Calu3 (cell line): ENCODE results near the gene APLNR. TPM values are rescaled to one million over a fixed set of nuclear protein-coding genes. Genes with fewer than 3 reads are reported as not detected.
"Not testable (repeated sequence)": the region's sequence is repeated elsewhere in the genome, so short reads cannot be mapped to it uniquely, and the experiment has no call there.

ENCODE experiments used
- Bru-seq: library from RNA; stranded (reverse); fragments of 400-500 nt; gene quantifications from one replicate; lab custom pipeline; 2021; lab: Mats Ljungman, UMichigan
- BruChase-seq, 2 experiments: library from RNA; stranded (reverse); fragments of 400-500 nt; gene quantifications; one replicate each; lab custom pipeline; 2021; lab: Mats Ljungman, UMichigan
- BruUV-seq: library from RNA; stranded (reverse); fragments of 400-500 nt; replicated peaks from 2 replicates; lab custom pipeline; 2021; lab: Mats Ljungman, UMichigan
- CTCF ChIA-PET: fragments of 300-600 bp; sonication (Branson Sonifier 250); formaldehyde crosslinking; loops from one replicate; lab custom pipeline; 2022; ENCODE audit warnings: antibody characterized with exemption; lab: Charles Lee
- DNase-seq: peaks from one replicate; pipeline ENCODE4 v3.0.0; 2022
- H3K27ac Mint-ChIP-seq: one replicate; pipeline ENCODE4 v1.8.0; 2022; ENCODE audit warnings: mixed read lengths; ENCODE audit not compliant: unreplicated experiment
- H3K27me3 Mint-ChIP-seq: one replicate; pipeline ENCODE4 v1.8.0; 2022; ENCODE audit warnings: mixed read lengths; ENCODE audit not compliant: unreplicated experiment
- H3K36me3 Mint-ChIP-seq: one replicate; pipeline ENCODE4 v1.8.0; 2022; ENCODE audit warnings: mild to moderate bottlenecking, moderate library complexity, mixed read lengths; ENCODE audit not compliant: insufficient read depth, unreplicated experiment
- H3K4me1 Mint-ChIP-seq: one replicate; pipeline ENCODE4 v1.8.0; 2022; ENCODE audit warnings: mild to moderate bottlenecking, low read depth, mixed read lengths; ENCODE audit not compliant: unreplicated experiment
- H3K4me3 Mint-ChIP-seq: one replicate; pipeline ENCODE4 v1.8.0; 2022; ENCODE audit warnings: mild to moderate bottlenecking, low read depth, moderate library complexity, mixed read lengths; ENCODE audit not compliant: unreplicated experiment
- H3K9me3 Mint-ChIP-seq: one replicate; pipeline ENCODE4 v1.8.0; 2022; ENCODE audit warnings: low read depth, mixed read lengths; ENCODE audit not compliant: unreplicated experiment
- intact Hi-C: fragments of 100-400 bp; cut with micrococcal nuclease; formaldehyde crosslinking; loops from one replicate; pipeline ENCODE4 v1.10.0; 2022; ENCODE audit not compliant: unreplicated experiment
- long read RNA-seq: library from polyadenylated mRNA; stranded (forward); transcript quantifications from one replicate; pipeline ENCODE4 v2.0.0, GENCODE V29; 2022
- total RNA-seq: library from RNA; stranded (reverse); gene quantifications from 2 replicates; pipeline ENCODE4 v1.2.3, GENCODE V29; 2022
- TF ChIP-seq, protein P1 (sequence below): fragments of 200-600 bp; IDR thresholded peaks from one replicate; pipeline ENCODE4 v1.8.0; 2022; ENCODE audit warnings: antibody characterized with exemption; ENCODE audit not compliant: unreplicated experiment

Gene APLNR
- total RNA-seq (not detected in 2 replicates), Bru-seq, nascent RNA (not detected), BruChase-seq, experiment 1, labeled RNA remaining after a 6-hour chase (percentile 6 among the genes with signal in this experiment), BruChase-seq, experiment 2, labeled RNA remaining after a 2-hour chase (not detected)
- long read RNA-seq: 0 reads

DNA sequence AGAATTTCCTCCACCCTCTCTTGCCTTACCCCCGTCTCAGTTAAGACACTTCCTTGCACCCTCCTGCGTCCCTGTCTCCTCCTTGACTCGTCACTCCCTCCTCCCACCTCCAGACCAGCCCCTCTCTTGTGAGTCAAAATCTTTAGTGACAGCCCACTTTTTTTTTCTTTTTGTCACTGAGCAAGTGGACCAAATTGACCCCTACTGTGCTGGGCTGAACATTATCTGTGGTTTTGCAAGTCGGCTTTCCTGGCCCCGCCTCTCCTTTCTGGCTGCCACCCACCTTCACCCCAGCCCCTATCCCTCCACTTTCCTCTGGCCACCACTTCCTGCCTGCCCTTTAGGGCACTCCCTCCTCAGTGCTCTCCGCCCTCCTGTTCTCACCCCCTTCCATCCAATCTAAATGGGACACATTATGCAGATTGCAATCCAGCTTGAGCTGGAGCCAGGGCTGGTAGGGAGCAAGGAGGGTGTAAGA, at the start of gene APLNR:
TSS of gene APLNR (minus strand) at position 47 of the 478 bp plus-strand sequence. CDS start 246 bp downstream, outside the sequence.
- Mint-ChIP-seq H3K27ac (no peak within 1 kb of the TSS), H3K9me3 (no peaks in the 10 kb centered on the region), H3K36me3 (no peaks in the 10 kb centered on the region), H3K27me3 (peaks cover 51% of the 10 kb centered on the region), H3K4me3 (no peak within 1 kb of the TSS), H3K4me1 (no peaks in the 10 kb centered on the region)
- TF ChIP-seq, protein P1, sequence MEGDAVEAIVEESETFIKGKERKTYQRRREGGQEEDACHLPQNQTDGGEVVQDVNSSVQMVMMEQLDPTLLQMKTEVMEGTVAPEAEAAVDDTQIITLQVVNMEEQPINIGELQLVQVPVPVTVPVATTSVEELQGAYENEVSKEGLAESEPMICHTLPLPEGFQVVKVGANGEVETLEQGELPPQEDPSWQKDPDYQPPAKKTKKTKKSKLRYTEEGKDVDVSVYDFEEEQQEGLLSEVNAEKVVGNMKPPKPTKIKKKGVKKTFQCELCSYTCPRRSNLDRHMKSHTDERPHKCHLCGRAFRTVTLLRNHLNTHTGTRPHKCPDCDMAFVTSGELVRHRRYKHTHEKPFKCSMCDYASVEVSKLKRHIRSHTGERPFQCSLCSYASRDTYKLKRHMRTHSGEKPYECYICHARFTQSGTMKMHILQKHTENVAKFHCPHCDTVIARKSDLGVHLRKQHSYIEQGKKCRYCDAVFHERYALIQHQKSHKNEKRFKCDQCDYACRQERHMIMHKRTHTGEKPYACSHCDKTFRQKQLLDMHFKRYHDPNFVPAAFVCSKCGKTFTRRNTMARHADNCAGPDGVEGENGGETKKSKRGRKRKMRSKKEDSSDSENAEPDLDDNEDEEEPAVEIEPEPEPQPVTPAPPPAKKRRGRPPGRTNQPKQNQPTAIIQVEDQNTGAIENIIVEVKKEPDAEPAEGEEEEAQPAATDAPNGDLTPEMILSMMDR: no peak
- no TSS peak for BruUV-seq
- no peak for DNase-seq
- CTCF ChIA-PET: no interaction called here
- intact Hi-C loops: no loop called here

DNA sequence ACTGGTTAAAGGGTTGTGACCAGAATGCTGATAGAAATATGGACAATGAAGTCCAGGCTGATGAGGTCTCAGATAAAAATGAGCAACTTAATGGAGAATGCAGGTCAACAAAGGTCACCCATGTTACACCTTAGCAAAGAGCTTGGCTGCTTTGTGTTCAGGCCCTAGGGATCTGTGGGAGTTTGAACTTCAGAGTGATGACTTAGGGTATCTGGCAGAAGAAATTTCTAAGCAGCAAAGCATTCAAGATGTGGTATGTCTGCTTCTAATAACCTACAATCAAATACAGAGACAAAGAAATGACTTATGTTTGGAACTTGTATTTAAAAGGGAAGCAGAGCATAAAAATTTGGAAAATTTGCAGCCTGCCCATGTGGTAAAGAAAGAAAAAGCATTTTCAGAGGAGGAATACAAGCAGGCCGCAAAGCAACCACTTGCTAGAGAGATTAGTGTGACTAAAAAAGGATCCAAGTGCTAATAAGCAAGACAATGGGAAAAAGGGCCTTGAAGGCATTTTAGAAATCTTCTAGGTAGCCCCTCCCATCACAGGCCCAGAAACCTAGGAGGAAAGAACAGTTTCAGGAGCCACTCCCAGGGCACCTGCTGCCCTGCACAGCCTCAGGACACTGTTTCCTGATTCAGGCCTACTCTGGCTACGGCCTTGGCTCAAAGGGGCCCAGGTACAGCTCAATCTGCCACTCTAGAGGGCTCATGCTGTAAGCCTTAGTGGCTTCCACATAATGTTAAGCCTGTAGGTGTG, 46.4 kb upstream of the APLNR start:
- peaks cover 3% of the 10 kb centered on the region for H3K36me3 Mint-ChIP-seq
- no peak for DNase-seq
- peaks cover 38% of the 10 kb centered on the region for H3K4me1 Mint-ChIP-seq
- TF ChIP-seq, protein P1: no peak
- H3K27me3 Mint-ChIP-seq: no peaks in the 10 kb centered on the region
- no peak overlapping the region for H3K4me3 Mint-ChIP-seq
- peaks cover 15% of the 10 kb centered on the region for H3K9me3 Mint-ChIP-seq
- no peak overlapping the region for H3K27ac Mint-ChIP-seq
- intact Hi-C loops: no loop called here
- BruUV-seq: no TSS peak
- CTCF ChIA-PET: no interaction called here

DNA sequence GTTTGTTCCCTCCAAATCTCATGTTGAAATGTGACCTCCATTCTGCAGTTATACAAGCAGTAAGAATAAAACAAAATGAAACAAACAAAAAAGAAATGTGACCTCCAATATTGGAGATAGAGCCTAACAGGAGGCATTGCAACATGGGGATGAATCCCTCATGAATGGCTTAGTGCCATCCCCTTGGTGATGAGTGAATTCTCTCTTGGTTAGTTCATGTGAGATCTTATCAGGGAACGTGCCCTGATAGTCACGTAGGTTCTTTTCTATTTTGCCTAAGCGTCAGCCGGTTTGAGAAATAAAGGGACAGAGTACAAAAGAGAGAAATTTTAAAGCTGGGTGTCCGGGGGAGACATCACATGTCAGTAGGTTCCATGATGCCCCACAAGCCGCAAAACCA, 44.5 kb upstream of the APLNR start:
- CTCF ChIA-PET, intact Hi-C loops, H3K27me3 Mint-ChIP-seq, H3K4me3 Mint-ChIP-seq, H3K27ac Mint-ChIP-seq, BruUV-seq, DNase-seq: not testable (repeated sequence)
- Mint-ChIP-seq H3K4me1 (peaks cover 51% of the 10 kb centered on the region), H3K36me3 (peaks cover 13% of the 10 kb centered on the region), H3K9me3 (peaks cover 15% of the 10 kb centered on the region)

DNA sequence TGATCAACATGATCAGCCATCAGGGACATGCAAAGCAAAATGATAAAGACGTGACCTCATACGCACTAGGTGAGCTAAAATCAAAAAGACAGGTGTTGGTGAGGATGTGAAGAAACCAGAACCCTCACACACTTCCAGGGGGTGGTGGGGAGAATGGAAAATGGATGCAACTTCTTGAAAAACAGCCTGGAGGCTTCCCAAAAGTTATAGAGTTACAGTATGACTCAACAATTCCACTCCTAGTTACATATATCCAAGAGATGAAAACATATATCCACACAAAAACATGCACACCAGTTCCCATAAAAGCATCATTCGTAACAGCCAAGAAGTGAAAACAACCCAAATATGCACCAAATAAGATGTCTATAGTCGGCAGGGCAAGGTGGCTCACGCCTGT, 42.1 kb upstream of the APLNR start:
- CTCF ChIA-PET: interaction anchor here (1.4 kb wide), 2 partner anchors 10 to 30 kb away, joined by 5 to 6 read pairs; no protein-coding TSS in a partner anchor
- Mint-ChIP-seq H3K27me3 (no peaks in the 10 kb centered on the region), H3K27ac (peak overlapping the region; percentile 88), H3K36me3 (peaks cover 13% of the 10 kb centered on the region), H3K4me1 (peaks cover 64% of the 10 kb centered on the region), H3K4me3 (no peak overlapping the region), H3K9me3 (peaks cover 12% of the 10 kb centered on the region)
- TF ChIP-seq, protein P1: no peak
- intact Hi-C loops: no loop called here
- no TSS peak for BruUV-seq
- DNase-seq: no peak
